Smooth muscle cell of trachea (primary cell): ENCODE results near the gene TTLL5. TPM values are rescaled to one million over a fixed set of nuclear protein-coding genes. Genes with fewer than 3 reads are reported as not detected.

ENCODE experiments used
- total RNA-seq: library from RNA; depleted of rRNA; stranded (reverse); fragments of >200 nt; gene quantifications from 2 replicates; pipeline ENCODE4 v1.2.1, GENCODE V29; 2014

Gene TTLL5
- total RNA-seq: 14.1 and 28.4 TPM in 2 replicates

GRCh38 chr14:75660630-75661498, at the start of gene TTLL5, which contains the start of gene ERG28:
TSS of gene TTLL5 (plus strand) at chr14:75661246. CDS start at chr14:75663150, 1,904 bp downstream.
TSS of gene ERG28 (minus strand) at chr14:75660876. CDS start at chr14:75657502, 3,374 bp downstream.

GRCh38 chr14:75981426-75982265, 320.6 kb downstream of the TTLL5 start, which contains the start of gene TGFB3:
TSS of gene TGFB3 (minus strand) at chr14:75981995. CDS start at chr14:75980893, 1,102 bp downstream.

GRCh38 chr14:75985618-75986438, 324.8 kb downstream of the TTLL5 start, which contains the start of gene IFT43:
TSS of gene IFT43 (plus strand) at chr14:75985763. CDS start at chr14:75985787, 24 bp downstream.

Other genes starting within 250 kb of the TTLL5 start
- 48.6 and 102 TPM in 2 replicates for gene JDP2, start 233.2 kb upstream of the TTLL5 start, total RNA-seq
- gene BATF, start 138.8 kb upstream of the TTLL5 start, total RNA-seq: not detected in 2 replicates
- 0.87 and 5.3 TPM in 2 replicates for gene FLVCR2, start 82.6 kb upstream of the TTLL5 start, total RNA-seq
- gene ERG28, start 370 bp upstream of the TTLL5 start, total RNA-seq: 5.1 TPM in 2 replicates